Urinary bladder (tissue), 4 donors: ENCODE results near the gene RFXAP. TPM values are rescaled to one million over a fixed set of nuclear protein-coding genes. Genes with fewer than 3 reads are reported as not detected.

Source experiments
- DNase-seq: peaks from one replicate; pipeline ENCODE4 v3.0.0-alpha.2; 2015; ENCODE audit errors: extremely low spot score
- H3K27ac ChIP-seq: one replicate; pipeline ENCODE4 v1.5.1; 2013; ENCODE audit warnings: low read depth, mild to moderate bottlenecking, moderate library complexity
- H3K36me3 ChIP-seq: one replicate; pipeline ENCODE4 v1.6.1; 2013; ENCODE audit warnings: mild to moderate bottlenecking, moderate library complexity; ENCODE audit not compliant: insufficient read depth
- H3K4me1 ChIP-seq: one replicate; pipeline ENCODE4 v1.6.1; 2013; ENCODE audit warnings: mild to moderate bottlenecking, moderate library complexity; ENCODE audit not compliant: insufficient read depth
- H3K4me3 ChIP-seq: one replicate; pipeline ENCODE4 v1.5.1; 2013; ENCODE audit warnings: low read depth, low read length
- WGBS: extraction: QIAGEN DNeasy Blood & Tissue Kit; methylation state at CpG from one replicate; pipeline ENCODE4 v1.1.7; 2013; 5-methylcytosine and 5-hydroxymethylcytosine counted together
- polyA plus RNA-seq: library from polyadenylated mRNA; stranded (reverse); fragments of 200-250 nt; gene quantifications from one replicate; pipeline ENCODE4 v1.2.3, GENCODE V29; 2013
- total RNA-seq: library from RNA; depleted of rRNA; stranded (reverse); fragments of >200 nt; gene quantifications from one replicate; pipeline ENCODE4 v1.2.3, GENCODE V29; 2014
- donor health status: healthy with polysubstance abuse.
- donor health status: healthy.

RFXAP gene
- total and polyA plus RNA-seq, 2 donors: 6.1 to 10.0 TPM

DNA sequence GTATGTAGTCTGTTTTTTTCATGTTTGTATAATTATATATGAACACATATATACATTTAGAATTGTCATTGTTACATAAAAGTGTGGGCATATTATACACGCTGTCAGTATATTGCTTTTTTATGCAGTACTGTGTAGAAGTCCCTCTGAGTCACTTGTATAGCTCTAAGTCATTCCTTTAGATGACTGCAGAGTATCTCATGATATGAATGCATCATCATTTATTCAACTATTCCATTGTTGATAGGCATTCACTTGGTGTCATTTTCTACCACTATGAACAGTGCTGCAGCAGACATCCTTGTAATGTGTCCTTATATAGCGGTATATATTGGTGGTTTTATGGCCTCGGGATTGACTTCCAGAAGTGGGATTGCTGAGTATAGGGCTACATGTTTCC, 15.3 kb downstream of the RFXAP start:
- Histone ChIP-seq H3K4me3 (no peak overlapping the region), H3K36me3 (no peaks in the 10 kb centered on the region), H3K27ac (no peak overlapping the region), H3K4me1 (no peaks in the 10 kb centered on the region)
- DNase-seq: no peak
- WGBS: 96% methylated on average over 3 of the region's 3 CpGs

DNA sequence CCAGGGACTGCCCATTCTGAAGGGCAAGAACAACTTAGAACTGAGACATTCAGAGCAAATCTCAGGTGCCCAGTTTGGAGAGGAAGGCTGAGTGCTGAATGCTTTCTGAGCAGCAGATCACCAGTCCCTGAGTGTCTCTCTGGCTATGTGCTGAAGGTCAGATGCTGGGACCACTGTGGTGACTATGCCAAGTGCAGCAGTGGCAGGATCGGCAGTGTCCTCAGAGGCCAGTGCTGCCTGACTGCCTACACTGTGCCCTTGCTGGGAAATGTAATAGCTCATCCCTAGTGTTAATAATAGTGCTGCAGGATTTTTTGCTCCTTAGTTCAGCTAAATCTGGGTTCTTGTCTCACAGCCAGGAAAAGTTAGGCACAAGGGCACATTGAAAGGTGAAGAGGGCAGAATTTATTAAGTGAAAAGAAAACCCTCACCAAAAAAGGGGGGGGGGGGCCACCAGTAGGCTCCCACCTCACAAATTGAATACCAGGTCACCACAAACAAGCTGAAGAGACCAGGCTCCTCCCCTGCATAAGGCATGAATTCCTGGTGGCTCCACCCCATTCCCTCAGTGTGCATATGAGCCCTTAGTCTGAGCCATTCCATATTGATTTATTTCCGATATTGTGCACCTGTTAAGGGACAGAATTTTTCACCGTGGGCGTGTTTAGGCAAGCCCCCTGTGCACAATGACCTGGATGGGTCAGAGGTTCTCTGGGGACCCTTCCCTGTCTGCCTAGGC, 18.5 kb downstream of the RFXAP start:
- DNase-seq: no peak
- WGBS: 68% methylated on average over 4 of the region's 4 CpGs
- no peak overlapping the region for H3K27ac ChIP-seq

DNA sequence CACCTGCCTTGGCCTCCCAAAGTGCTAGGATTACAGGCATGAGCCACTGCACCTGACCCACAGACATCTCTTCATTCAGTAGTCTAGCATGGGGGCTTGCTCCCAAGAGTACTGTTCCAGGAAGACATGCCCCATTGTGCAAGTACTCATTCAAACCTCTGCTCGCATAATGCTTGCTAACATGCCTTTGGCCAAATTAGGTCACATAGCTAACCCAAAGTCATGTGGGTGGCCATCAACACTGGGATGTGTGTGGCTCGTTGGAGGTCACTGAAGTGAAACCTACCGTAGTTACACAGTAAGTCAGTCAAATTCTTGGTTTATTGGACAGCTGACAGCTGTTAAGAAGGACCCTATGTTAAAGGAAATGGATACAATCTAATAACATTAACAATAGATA, 20.3 kb downstream of the RFXAP start:
- Histone ChIP-seq H3K36me3 (no peaks in the 10 kb centered on the region), H3K4me3 (no peak overlapping the region), H3K4me1 (no peaks in the 10 kb centered on the region), H3K27ac (no peak overlapping the region)
- 69% methylated on average over 3 of the region's 3 CpGs for WGBS
- DNase-seq: no peak

More for the DNA sequence above, 18.5 kb downstream of the RFXAP start:
- Histone ChIP-seq H3K36me3 (no peaks in the 10 kb centered on the region), H3K4me1 (no peaks in the 10 kb centered on the region), H3K4me3 (no peak overlapping the region)

DNA sequence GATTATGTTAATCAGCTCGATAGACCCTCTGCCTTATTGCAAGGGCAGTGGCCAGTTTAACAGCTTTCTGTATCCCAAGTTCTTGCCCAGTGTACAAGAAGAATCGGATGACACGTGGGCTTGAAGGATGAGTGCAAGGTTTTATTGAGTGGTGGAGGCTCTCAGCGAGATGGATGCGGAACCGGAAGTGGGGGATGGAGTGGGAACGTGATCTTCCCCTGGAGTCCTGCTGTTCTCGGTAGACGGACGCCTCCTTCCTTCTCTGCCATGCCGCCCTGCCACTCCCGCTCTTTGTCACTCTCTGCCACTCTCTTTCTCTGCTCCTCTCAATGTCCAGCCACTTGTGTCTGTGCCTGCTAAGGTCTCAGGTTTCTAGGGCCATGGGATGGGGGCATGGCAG, 21.0 kb downstream of the RFXAP start:
- DNase-seq: no peak

DNA sequence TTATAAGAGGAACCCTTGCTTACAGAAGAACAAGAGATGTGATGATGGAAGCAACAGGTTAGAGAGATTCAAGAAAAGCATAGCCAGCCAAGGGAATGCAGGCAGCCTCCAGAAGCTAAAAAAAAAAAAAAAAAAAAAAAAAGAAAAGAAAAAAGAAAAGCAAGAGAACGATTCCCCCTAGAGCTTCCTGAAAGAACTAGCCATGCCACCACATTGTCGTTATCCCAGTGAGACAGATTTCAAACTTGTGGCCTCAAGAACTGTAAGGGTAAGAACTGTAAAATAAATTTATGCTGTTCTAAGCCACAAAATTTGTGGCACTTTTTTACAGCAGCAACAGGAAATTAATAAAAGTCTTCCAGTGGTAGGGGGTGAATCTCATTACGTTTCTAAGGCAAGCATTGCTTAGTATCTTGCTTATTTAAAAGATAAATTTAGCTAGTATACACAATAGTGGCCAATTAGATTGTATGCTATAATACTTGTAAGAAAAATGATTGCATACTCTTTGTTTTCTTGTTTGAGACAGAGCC, 21.8 kb downstream of the RFXAP start:
- 49% methylated on average over 3 of the region's 3 CpGs for WGBS
- H3K4me3 ChIP-seq: no peak overlapping the region
- H3K27ac ChIP-seq: no peak overlapping the region
- H3K36me3 ChIP-seq: no peaks in the 10 kb centered on the region
- no peaks in the 10 kb centered on the region for H3K4me1 ChIP-seq
- no peak for DNase-seq

More for the DNA sequence above, 21.0 kb downstream of the RFXAP start:
- Histone ChIP-seq H3K4me1 (no peaks in the 10 kb centered on the region), H3K27ac (no peak overlapping the region), H3K36me3 (no peaks in the 10 kb centered on the region), H3K4me3 (no peak overlapping the region)
- 87% methylated on average over 12 of the region's 12 CpGs for WGBS

DNA sequence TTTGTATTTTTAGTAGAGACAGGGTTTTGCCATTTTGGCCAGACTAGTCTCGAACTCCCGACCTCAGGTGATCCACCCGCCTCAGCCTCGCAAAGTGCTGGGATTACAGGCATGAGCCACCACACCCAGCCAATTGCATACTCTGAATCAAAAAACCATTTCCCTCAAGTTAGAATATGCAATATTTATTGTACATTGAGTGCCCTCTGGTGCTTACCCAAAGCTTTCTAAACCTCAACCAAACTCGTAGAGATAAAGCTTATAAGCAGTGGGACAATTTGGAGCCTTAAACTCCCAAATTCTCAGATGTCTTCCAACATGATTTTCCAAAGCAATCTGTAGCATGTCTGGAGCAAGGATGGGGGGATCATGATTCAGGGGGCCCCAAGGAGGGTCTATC, 22.4 kb downstream of the RFXAP start:
- no peak for DNase-seq
- peaks cover 1% of the 10 kb centered on the region for H3K36me3 ChIP-seq
- no peaks in the 10 kb centered on the region for H3K4me1 ChIP-seq
- H3K27ac ChIP-seq: no peak overlapping the region
- no peak overlapping the region for H3K4me3 ChIP-seq
- 71% methylated on average over 5 of the region's 5 CpGs for WGBS

DNA sequence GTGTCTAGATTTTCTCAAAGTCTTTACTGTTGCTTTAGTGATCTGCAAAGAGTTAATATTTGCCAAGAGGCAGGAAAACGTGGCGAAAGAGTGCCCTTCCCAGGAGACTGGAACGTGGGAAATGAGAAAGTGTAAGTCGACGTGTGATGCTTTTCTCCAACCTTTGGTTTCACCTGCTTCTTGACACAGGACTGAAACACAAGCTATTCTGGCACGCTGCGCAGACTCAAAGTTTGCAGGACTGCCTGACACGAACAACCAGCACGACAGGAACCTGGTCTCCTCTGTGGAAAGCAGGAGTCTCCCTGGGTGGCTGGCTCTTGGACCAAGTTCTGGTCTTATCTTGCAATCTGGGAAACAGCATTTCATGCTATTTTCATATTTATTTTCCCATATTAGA, 28.6 kb downstream of the RFXAP start:
- 67% methylated on average over 9 of the region's 9 CpGs for WGBS
- Histone ChIP-seq H3K27ac (no peak overlapping the region), H3K4me1 (no peaks in the 10 kb centered on the region), H3K4me3 (no peak overlapping the region), H3K36me3 (peaks cover 1% of the 10 kb centered on the region)
- DNase-seq: no peak

DNA sequence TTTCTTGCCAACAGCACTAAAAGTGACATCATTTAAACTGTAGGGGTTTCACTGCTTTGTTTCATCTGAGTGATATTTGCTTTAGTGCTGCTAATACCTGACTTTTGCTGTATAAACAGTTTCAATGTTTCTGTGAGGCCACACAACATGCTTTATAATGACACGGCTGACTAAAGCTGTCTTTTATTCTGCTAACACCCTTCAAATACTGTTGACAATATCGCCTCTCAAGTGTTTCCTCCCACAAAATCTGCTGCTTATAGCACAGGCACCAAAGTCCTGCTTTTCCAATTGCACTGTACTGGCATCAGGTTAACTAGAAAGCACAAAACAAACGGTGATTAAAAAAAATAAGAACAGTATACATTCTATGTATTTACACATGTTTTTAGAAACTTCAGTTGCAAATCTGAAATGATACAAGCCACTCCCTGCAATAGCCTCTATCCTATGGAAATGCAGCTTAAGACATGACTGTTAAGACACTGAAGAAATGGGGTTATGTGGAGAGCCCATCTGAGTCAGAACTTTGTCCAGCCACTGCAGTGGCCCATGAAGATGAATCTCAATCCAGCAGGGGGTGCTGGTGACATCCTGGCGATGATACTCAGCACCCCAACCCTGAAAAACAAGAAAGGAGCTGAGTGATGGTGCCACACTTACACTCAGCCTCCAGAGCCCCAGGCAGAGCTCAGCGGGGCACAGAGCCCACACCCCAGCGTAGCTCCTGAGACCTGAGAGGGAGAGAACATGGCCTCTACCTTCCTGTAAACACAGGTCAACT, 29.4 kb downstream of the RFXAP start:
- Histone ChIP-seq H3K4me3 (no peak overlapping the region), H3K36me3 (peaks cover 1% of the 10 kb centered on the region), H3K27ac (no peak overlapping the region), H3K4me1 (no peaks in the 10 kb centered on the region)
- no peak for DNase-seq
- 72% methylated on average over 6 of the region's 6 CpGs for WGBS

DNA sequence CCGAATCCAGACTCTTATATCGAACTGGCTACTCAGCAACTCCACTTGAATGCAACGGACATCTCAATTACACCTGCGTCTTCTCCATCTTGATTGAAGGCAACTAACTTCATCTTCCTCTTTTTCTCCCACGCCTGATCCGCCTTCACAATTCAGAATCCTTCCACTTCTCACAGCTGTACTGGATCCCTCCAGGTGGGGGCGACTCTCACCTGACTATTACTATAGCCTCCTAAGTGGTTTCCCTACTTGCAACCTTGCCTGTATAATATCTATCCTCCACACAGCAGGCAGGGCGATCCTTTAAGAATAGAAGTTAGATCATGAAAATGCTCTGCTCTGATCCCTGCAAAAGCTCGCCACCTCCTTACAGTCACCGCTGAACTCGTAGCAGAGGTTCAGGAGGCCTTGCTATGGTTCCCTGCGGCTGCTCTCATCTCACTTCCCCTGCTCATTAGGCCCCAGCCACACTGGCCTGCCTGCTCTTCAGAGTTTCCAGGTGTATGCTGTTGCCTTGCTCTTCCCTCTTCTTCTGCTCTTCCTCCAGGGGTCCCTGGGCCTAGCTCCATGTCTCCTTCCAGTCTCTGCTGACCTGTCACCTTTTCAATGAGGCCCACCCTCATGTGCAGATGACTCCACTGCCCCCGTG, 31.9 kb downstream of the RFXAP start:
- peaks cover 1% of the 10 kb centered on the region for H3K36me3 ChIP-seq
- no peak overlapping the region for H3K4me3 ChIP-seq
- no peak for DNase-seq
- 84% methylated on average over 13 of the region's 13 CpGs for WGBS
- H3K27ac ChIP-seq: no peak overlapping the region
- H3K4me1 ChIP-seq: no peaks in the 10 kb centered on the region

DNA sequence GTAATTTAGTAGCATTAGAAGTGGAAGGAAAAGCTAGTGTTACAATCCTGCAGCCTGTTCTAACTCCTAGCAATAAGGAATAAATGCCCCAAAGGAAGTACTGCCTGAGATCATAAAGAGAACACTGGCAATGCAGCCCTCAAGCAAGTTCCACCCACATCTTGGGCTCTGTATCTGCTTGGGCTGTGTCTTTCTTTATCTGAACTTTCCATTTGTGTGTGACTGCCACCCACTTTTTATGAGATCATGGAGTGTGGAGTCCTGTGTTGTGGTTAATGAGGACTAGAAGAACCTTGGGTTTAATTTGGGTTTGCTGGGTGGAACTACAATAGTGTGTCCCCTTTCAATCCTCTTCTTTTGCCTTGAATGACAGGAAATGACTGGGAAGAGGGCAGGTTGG, 38.2 kb downstream of the RFXAP start:
- no peaks in the 10 kb centered on the region for H3K36me3 ChIP-seq
- no peak overlapping the region for H3K27ac ChIP-seq
- no peak overlapping the region for H3K4me3 ChIP-seq

DNA sequence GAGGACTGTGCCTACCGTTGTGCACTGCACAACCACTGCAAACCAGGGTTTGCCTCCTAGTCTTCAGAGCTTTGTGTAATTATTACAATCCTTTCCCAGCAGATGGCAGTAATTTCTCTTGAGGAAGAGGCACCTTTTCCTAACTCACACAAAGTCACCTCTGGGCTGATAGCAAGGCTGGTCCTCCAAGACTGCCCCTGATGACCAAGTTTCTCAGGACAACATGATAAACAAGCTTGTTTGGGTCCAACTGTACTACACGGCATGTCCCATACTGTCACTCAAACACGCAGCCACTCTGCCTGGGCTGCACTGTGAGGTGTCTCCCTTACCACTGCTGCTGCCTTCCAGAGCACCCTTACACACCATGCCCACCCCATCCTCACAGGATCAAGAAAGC, 39.3 kb downstream of the RFXAP start:
- peak; percentile 26 for DNase-seq
- Histone ChIP-seq H3K4me1 (no peaks in the 10 kb centered on the region), H3K4me3 (no peak overlapping the region), H3K27ac (no peak overlapping the region), H3K36me3 (no peaks in the 10 kb centered on the region)
- WGBS: 36% methylated on average over 3 of the region's 3 CpGs

More for the DNA sequence above, 38.2 kb downstream of the RFXAP start:
- no peaks in the 10 kb centered on the region for H3K4me1 ChIP-seq
- no peak for DNase-seq

DNA sequence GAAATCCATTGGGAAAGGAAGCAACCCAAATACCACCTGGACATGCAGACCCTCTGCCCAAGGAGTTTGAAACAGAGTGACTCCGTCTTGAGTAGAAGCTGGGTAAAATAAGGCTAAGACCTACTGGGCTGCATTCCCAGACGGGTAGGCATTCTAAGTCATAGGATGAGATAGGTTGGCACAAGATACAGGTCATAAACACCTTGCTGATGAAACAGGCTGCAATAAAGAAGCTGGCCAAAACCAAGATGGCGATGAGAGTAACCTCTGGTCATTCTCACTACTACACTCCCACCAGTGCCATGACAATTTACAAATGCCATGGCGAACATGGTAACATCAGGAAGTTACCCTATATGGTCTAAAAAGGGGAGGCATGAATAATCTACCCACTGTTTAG, 40.2 kb downstream of the RFXAP start:
- H3K4me1 ChIP-seq: no peaks in the 10 kb centered on the region
- no peak for DNase-seq
- H3K4me3 ChIP-seq: no peak overlapping the region
- WGBS: 92% methylated on average over 4 of the region's 4 CpGs
- no peak overlapping the region for H3K27ac ChIP-seq
- H3K36me3 ChIP-seq: peaks cover 2% of the 10 kb centered on the region

DNA sequence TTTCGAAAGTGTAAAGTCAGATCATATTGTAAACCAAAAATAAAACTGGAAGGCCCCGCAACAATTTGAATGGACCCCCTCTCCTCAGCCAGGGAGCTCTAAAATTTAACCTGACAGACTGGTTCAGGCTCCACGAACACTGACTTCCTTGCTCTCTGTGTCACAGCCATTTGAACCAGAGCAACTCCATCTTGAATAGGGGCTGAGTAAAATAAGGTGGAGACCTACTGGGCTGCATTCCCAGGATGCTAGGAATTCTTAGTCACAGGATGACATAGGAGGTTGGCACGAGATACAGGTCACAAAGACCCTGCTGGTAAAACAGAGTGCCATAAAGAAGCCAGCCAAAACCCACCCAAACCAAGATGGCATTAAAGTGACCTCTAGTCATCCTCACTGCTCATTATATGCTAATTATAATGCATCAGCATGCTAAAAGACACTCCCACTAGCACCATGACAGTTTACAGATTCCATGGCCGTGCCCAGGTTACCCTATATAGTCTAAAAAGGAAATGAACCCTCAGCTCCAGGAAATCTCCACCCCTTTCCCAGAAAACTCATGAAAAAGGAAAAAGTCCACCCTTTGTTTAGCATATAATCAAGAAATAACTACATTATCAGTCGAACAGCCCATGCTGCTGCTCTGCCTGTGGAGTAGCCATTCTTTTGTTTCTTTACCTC, 43.1 kb downstream of the RFXAP start:
- H3K36me3 ChIP-seq: peaks cover 2% of the 10 kb centered on the region
- no peak overlapping the region for H3K4me3 ChIP-seq
- no peaks in the 10 kb centered on the region for H3K4me1 ChIP-seq
- no peak overlapping the region for H3K27ac ChIP-seq
- DNase-seq: no peak
- WGBS: 73% methylated on average over 6 of the region's 6 CpGs
